Left lung (tissue), 10 donors: ENCODE data around the gene DUSP16. TPM values are rescaled to one million over a fixed set of nuclear protein-coding genes. Genes with fewer than 3 reads are reported as not detected.
A peak's percentile ranks its signal among the peaks of the same experiment; 100 is the strongest.

Experiments
- ATAC-seq: fragments of 200-7000 bp; cut with Tn5 transposase; one replicate; pipeline ENCODE4 v1.9.1; 2020; ENCODE audit warnings: moderate library complexity
- DNase-seq, 4 donors: peaks; one replicate each; pipeline ENCODE4 v3.0.0-alpha.2; 2013 to 2020
- H3K27ac ChIP-seq, 2 donors: fragments of 200-600 bp; sonication (generic) in 1 of 2; one replicate each; pipeline versions ENCODE4 v1.5.0 to v1.8.0; 2020 to 2021
- H3K27me3 ChIP-seq, 2 donors: fragments of 200-600 bp; sonication (generic) in 1 of 2; one replicate each; pipeline versions ENCODE4 v1.5.0 to v1.8.0; 2020 to 2021
- H3K36me3 ChIP-seq, 2 donors: fragments of 200-600 bp; sonication (generic) in 1 of 2; one replicate each; pipeline versions ENCODE4 v1.5.0 to v1.8.0; 2020 to 2021
- H3K4me1 ChIP-seq, 2 donors: fragments of 200-600 bp; one replicate each; pipeline ENCODE4 v1.8.0; 2021
- H3K4me3 ChIP-seq, 2 donors: fragments of 200-600 bp; sonication (generic) in 1 of 2; one replicate each; pipeline versions ENCODE4 v1.5.0 to v1.8.0; 2020 to 2021; ENCODE audit warnings: mild to moderate bottlenecking in 1 of 2
- H3K9me3 ChIP-seq, 2 donors: fragments of 200-600 bp; sonication (generic) in 1 of 2; one replicate each; pipeline versions ENCODE4 v1.5.0 to v1.8.0; 2020 to 2021
- intact Hi-C, 2 donors: fragments of 100-400 bp; cut with DNase I; formaldehyde crosslinking; loops; one replicate each; pipeline versions ENCODE4 v1.11.2 to v1.14.2; 2022
- polyA plus RNA-seq, 6 donors: library from polyadenylated mRNA; unstranded; fragments of 120-200 nt; gene quantifications; one replicate each; pipeline ENCODE4 v1.2.1, GENCODE V29; 2013; ENCODE audit not compliant: insufficient read length in 6 of 6
- total RNA-seq, 2 donors: library from RNA; stranded (reverse); fragmentation: NEBNext Ultra II Directional; extraction: Animal tissue kit (Norgen Biotek cat#: 25700); gene quantifications; one replicate each; pipeline ENCODE4 v1.2.1, GENCODE V29; 2021
- TF ChIP-seq, protein P1 (sequence below), 2 donors: fragments of 200-600 bp; sonication (generic) in 1 of 2; IDR thresholded peaks; one replicate each; pipeline versions ENCODE4 v1.5.0 to v1.8.0; 2021; ENCODE audit warnings: antibody characterized with exemption in 2 of 2
- donor health status: DM: no; HTN: yes; CAD: no.
- donor health status: DM: no; HTN: no; CAD: no.

Gene DUSP16
- total and polyA plus RNA-seq, 8 donors: 31.7 to 45.6 (median 35.5) TPM

GRCh38 chr12:12510141-12510540 lies 52.5 kb downstream of the DUSP16 start:
- no peak overlapping the region for H3K4me3 ChIP-seq
- peaks cover 19 to 39% of the 10 kb centered on the region in 2 donors for H3K4me1 ChIP-seq
- intact Hi-C loops: no loop called here
- H3K36me3 ChIP-seq: no peaks in the 10 kb centered on the region
- peak overlapping the region in 1 of 2 donors; percentile 11 for H3K27ac ChIP-seq
- ATAC-seq (no peak), DNase-seq (no peak)
- TF ChIP-seq, protein P1, sequence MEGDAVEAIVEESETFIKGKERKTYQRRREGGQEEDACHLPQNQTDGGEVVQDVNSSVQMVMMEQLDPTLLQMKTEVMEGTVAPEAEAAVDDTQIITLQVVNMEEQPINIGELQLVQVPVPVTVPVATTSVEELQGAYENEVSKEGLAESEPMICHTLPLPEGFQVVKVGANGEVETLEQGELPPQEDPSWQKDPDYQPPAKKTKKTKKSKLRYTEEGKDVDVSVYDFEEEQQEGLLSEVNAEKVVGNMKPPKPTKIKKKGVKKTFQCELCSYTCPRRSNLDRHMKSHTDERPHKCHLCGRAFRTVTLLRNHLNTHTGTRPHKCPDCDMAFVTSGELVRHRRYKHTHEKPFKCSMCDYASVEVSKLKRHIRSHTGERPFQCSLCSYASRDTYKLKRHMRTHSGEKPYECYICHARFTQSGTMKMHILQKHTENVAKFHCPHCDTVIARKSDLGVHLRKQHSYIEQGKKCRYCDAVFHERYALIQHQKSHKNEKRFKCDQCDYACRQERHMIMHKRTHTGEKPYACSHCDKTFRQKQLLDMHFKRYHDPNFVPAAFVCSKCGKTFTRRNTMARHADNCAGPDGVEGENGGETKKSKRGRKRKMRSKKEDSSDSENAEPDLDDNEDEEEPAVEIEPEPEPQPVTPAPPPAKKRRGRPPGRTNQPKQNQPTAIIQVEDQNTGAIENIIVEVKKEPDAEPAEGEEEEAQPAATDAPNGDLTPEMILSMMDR (IDR thresholded peaks at IDR 0.05): no peak
- H3K27me3 ChIP-seq: no peaks in the 10 kb centered on the region
- H3K9me3 ChIP-seq: no peaks in the 10 kb centered on the region

DNA sequence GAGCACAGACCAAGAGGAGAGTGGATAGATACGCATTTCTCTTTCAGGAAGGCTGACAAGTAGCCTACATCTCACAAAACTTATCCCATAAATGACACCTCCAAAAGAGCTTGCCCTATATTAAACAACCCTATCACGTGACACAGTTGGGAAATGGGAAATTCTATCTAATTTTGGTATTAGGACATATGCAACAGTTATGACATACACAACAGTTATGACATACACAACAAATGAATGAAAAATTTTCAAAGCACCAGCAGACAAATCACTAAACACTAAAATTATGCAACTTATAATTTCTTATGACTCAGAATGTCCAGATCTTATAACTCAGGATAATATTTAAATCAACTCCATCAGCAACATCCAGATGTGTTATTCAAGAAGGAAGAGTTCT lies 54.1 kb downstream of the DUSP16 start:
- no peak overlapping the region for H3K4me3 ChIP-seq
- no peaks in the 10 kb centered on the region for H3K36me3 ChIP-seq
- TF ChIP-seq, protein P1 (IDR thresholded peaks at IDR 0.05): no peak
- no peak for ATAC-seq
- DNase-seq: no peak
- intact Hi-C loops: no loop called here
- peaks cover 19 to 39% of the 10 kb centered on the region in 2 donors for H3K4me1 ChIP-seq
- no peaks in the 10 kb centered on the region for H3K9me3 ChIP-seq
- H3K27me3 ChIP-seq: no peaks in the 10 kb centered on the region
- H3K27ac ChIP-seq: peak overlapping the region in 1 of 2 donors; percentile 11

DNA sequence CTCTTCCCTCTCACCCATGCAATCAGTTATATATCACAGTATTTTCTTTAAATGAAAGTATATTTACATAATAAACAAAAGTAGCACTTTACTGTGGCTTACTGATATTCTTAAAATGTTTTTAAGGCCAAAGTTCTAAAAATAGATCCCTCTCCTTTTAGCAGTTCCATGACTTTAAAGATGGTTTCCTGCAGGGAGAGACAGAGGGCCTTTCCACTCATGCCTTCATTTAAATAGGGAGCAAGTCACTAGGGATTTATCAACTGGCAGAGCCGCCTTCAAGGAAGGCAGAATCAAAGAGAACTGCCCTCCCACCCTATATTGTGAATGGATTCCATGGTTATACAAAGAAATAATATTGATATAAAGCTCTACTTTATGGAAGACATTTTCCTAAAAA lies 55.5 kb downstream of the DUSP16 start:
- no peak overlapping the region for H3K4me3 ChIP-seq
- H3K9me3 ChIP-seq: no peaks in the 10 kb centered on the region
- no peak for ATAC-seq
- no peaks in the 10 kb centered on the region for H3K36me3 ChIP-seq
- H3K27me3 ChIP-seq: no peaks in the 10 kb centered on the region
- DNase-seq: no peak
- TF ChIP-seq, protein P1 (IDR thresholded peaks at IDR 0.05): no peak
- H3K27ac ChIP-seq: peak overlapping the region; percentile 68 to 78
- intact Hi-C loops: no loop called here
- H3K4me1 ChIP-seq: peaks cover 19 to 44% of the 10 kb centered on the region in 2 donors

DNA sequence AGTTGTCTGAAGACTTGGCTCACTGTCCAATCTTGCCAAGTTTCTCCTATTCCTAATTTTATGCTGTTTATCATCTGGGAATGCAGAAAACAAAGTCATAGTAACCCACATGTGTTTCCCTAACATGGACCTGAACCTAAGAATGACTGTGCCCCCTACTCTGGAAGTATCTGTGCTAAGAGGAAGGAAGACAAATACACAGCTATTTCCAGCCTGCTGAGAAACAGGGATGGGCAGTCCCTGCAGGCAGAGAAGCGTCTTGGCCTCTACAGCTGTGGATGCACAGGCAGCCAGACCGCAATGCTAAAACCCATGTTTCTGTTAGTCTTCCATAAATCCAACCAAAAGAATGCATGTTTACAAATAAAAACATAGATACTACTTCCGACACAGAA lies 56.2 kb downstream of the DUSP16 start:
- peak overlapping the region; percentile 68 to 78 for H3K27ac ChIP-seq
- peak; percentile 59 for ATAC-seq
- TF ChIP-seq, protein P1 (IDR thresholded peaks at IDR 0.05): no peak
- H3K27me3 ChIP-seq: no peaks in the 10 kb centered on the region
- peak in 3 of 4 donors; percentile 36 to 62 (median 37) for DNase-seq
- intact Hi-C loops: no loop called here
- no peak overlapping the region for H3K4me3 ChIP-seq
- H3K4me1 ChIP-seq: peaks cover 19 to 44% of the 10 kb centered on the region in 2 donors
- no peaks in the 10 kb centered on the region for H3K9me3 ChIP-seq
- no peaks in the 10 kb centered on the region for H3K36me3 ChIP-seq

DNA sequence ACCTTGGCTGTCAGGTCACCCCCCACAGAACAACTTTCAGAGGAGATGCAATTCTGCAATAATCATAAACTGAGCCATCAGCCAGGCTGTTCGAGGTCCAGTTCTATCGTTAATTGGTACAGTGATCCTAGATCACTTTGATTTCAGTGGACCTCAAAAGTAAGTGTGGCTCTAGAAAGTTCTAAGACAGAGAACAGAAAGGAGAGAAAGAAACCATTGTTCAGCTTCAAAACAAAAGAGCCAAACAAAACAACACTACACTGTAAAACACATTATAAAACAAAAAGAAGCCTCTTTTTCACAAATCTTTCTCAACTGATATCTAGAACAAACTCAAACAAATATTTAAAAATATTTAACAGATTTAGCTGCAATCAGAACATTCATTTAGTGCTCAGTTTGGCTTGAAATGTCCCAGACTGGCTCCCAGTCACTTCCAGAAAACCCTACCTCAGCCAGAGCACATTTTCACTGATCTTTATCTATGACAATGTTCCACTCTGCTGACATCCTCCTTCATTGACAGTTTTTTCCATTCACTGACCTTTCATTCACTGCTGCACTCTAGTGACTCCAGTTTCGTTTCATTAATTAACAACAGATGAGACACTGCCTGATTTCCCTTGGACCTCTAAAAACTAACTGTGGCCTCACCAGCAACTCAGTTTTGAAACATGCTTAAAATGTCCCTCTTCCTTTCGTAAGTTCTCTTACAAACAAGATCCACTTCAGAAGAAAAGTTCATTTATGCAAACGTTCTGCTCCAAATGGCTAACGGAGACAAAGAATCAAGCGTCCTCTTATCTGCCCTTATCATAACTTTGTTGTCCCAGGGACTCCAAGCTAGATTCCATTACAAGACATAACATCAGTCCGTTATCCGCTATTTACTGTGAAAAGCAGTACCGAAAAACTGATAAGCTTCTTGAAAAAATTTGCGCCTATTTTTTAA lies 56.8 kb downstream of the DUSP16 start:
- H3K36me3 ChIP-seq: no peaks in the 10 kb centered on the region
- intact Hi-C loops: no loop called here
- peaks cover 19 to 44% of the 10 kb centered on the region in 2 donors for H3K4me1 ChIP-seq
- no peaks in the 10 kb centered on the region for H3K27me3 ChIP-seq
- H3K9me3 ChIP-seq: no peaks in the 10 kb centered on the region
- no peak overlapping the region for H3K4me3 ChIP-seq
- peak; percentile 66 for ATAC-seq
- TF ChIP-seq, protein P1 (IDR thresholded peaks at IDR 0.05): no peak
- H3K27ac ChIP-seq: peak overlapping the region; percentile 68 to 78
- DNase-seq: peak in 2 of 4 donors; percentile 25 to 37
